CD4-positive, CD25-positive, alpha-beta regulatory T cell (primary cell): ENCODE data around the gene UNC80. TPM values are rescaled to one million over a fixed set of nuclear protein-coding genes. Genes with fewer than 3 reads are reported as not detected.

Experiments
- ATAC-seq, 2 donors: fragments of 150-1000 bp; cut with Tn5 transposase; one replicate each; pipeline ENCODE4 v1.10.0; 2021; ENCODE audit warnings: low read depth in 2 of 2, moderate number of reproducible peaks in 2 of 2, moderate library complexity in 1 of 2
- DNase-seq, 3 donors: peaks; one replicate each; pipeline versions ENCODE4 v3.0.0 to v3.0.0-alpha.2; 2012 to 2022; ENCODE audit warnings: mixed read lengths in 1 of 3
- H3K27ac ChIP-seq: one replicate; pipeline ENCODE4 v1.7.0; 2013; ENCODE audit warnings: mild to moderate bottlenecking, low read length; ENCODE audit not compliant: insufficient read depth, poor library complexity, severe bottlenecking
- H3K27me3 ChIP-seq: one replicate; pipeline ENCODE4 v1.7.0; 2013; ENCODE audit warnings: low read length; ENCODE audit not compliant: control insufficient read depth, insufficient read depth
- H3K36me3 ChIP-seq: one replicate; pipeline ENCODE4 v1.7.0; 2013; ENCODE audit warnings: mild to moderate bottlenecking, low read length, moderate library complexity; ENCODE audit not compliant: control insufficient read depth, insufficient read depth
- H3K4me1 ChIP-seq: 2 replicates; pipeline ENCODE4 v1.7.0; 2013; ENCODE audit warnings: mild to moderate bottlenecking, low read length; ENCODE audit not compliant: insufficient read depth, control insufficient read depth, poor library complexity, severe bottlenecking
- H3K4me3 ChIP-seq: one replicate; pipeline ENCODE4 v1.7.0; 2013; ENCODE audit warnings: low read depth, mild to moderate bottlenecking, low read length, moderate library complexity
- H3K9me3 ChIP-seq, 2 experiments: 1 replicate in 1 of 2; 2 replicates in 1 of 2; pipeline ENCODE4 v1.7.0; 2013; ENCODE audit warnings: low read length in 2 of 2, mild to moderate bottlenecking in 1 of 2, moderate library complexity in 1 of 2; ENCODE audit not compliant: control insufficient read depth in 2 of 2
- H3K27ac Mint-ChIP-seq, 3 donors: one replicate each; pipeline ENCODE4 v1.8.0; 2020 to 2022; ENCODE audit warnings: mild to moderate bottlenecking in 3 of 3, mixed read lengths in 3 of 3, moderate library complexity in 2 of 3
- H3K27me3 Mint-ChIP-seq: one replicate; pipeline ENCODE4 v1.8.0; 2022; ENCODE audit warnings: mild to moderate bottlenecking, mixed read lengths
- H3K36me3 Mint-ChIP-seq: one replicate; pipeline ENCODE4 v1.8.0; 2020; ENCODE audit warnings: mixed read lengths
- H3K4me1 Mint-ChIP-seq, 4 donors: one replicate each; pipeline ENCODE4 v1.8.0; 2020 to 2022; ENCODE audit warnings: mixed read lengths in 4 of 4, mild to moderate bottlenecking in 1 of 4
- H3K4me3 Mint-ChIP-seq, 4 donors: one replicate each; pipeline ENCODE4 v1.8.0; 2020 to 2022; ENCODE audit warnings: mild to moderate bottlenecking in 4 of 4, mixed read lengths in 4 of 4, moderate library complexity in 3 of 4
- H3K9me3 Mint-ChIP-seq, 7 donors: one replicate each; pipeline ENCODE4 v1.8.0; 2020 to 2022; ENCODE audit warnings: mixed read lengths in 7 of 7, mild to moderate bottlenecking in 3 of 7, moderate library complexity in 2 of 7
- polyA plus RNA-seq, 4 donors: library from polyadenylated mRNA; unstranded; fragments of 300-500 nt; fragmentation: Illumina TruSeq; gene quantifications; one replicate each; pipeline ENCODE4 v1.2.3, GENCODE V29; 2021
- total RNA-seq: library from RNA; stranded (reverse); gene quantifications from one replicate; pipeline ENCODE4 v1.2.3, GENCODE V29; 2022

UNC80 gene
- total and polyA plus RNA-seq, 5 donors from 2014 or later = not detected

GRCh38 chr2:209976698-209977385, 205.2 kb downstream of the UNC80 start:
- DNase-seq = no peak
- ATAC-seq = no peak
- Mint-ChIP-seq H3K4me1 (no peaks in the 10 kb centered on the region), H3K27ac (no peak overlapping the region), H3K9me3 (no peaks in the 10 kb centered on the region), H3K27me3 (peaks cover 29% of the 10 kb centered on the region), H3K36me3 (no peaks in the 10 kb centered on the region), H3K4me3 (no peak overlapping the region)
- H3K4me3 ChIP-seq = no peak overlapping the region
- H3K9me3 ChIP-seq = no peaks in the 10 kb centered on the region
- H3K27me3 ChIP-seq = peaks cover 10% of the 10 kb centered on the region
- no peaks in the 10 kb centered on the region for H3K4me1 ChIP-seq
- no peak overlapping the region for H3K27ac ChIP-seq
- H3K36me3 ChIP-seq = no peaks in the 10 kb centered on the region

GRCh38 chr2:209977386-209978239, 206.0 kb downstream of the UNC80 start:
- H3K4me3 Mint-ChIP-seq = no peak overlapping the region
- no peaks in the 10 kb centered on the region for H3K9me3 ChIP-seq
- no peaks in the 10 kb centered on the region for H3K36me3 ChIP-seq
- peak in 2 of 3 donors; percentile 51 to 56 for DNase-seq
- H3K9me3 Mint-ChIP-seq = no peaks in the 10 kb centered on the region
- H3K27ac Mint-ChIP-seq = no peak overlapping the region
- peaks cover 32% of the 10 kb centered on the region for H3K27me3 Mint-ChIP-seq
- H3K4me1 Mint-ChIP-seq = no peaks in the 10 kb centered on the region
- H3K27me3 ChIP-seq = peaks cover 10% of the 10 kb centered on the region
- no peaks in the 10 kb centered on the region for H3K36me3 Mint-ChIP-seq
- no peak for ATAC-seq
- no peak overlapping the region for H3K4me3 ChIP-seq
- no peaks in the 10 kb centered on the region for H3K4me1 ChIP-seq
- H3K27ac ChIP-seq = no peak overlapping the region

- H3K4me3 ChIP-seq = no peak overlapping the region
- Mint-ChIP-seq H3K9me3 (no peaks in the 10 kb centered on the region), H3K27ac (no peak overlapping the region), H3K27me3 (peaks cover 65% of the 10 kb centered on the region), H3K36me3 (no peaks in the 10 kb centered on the region), H3K4me3 (no peak overlapping the region), H3K4me1 (no peaks in the 10 kb centered on the region)
- no peak for DNase-seq
- no peaks in the 10 kb centered on the region for H3K4me1 ChIP-seq
- no peaks in the 10 kb centered on the region for H3K36me3 ChIP-seq
- H3K27ac ChIP-seq = no peak overlapping the region
- H3K9me3 ChIP-seq = no peaks in the 10 kb centered on the region
- no peak for ATAC-seq
- peaks cover 38% of the 10 kb centered on the region for H3K27me3 ChIP-seq
Measured at GRCh38 chr2:209984291-209984690, 212.7 kb downstream of the UNC80 start.

- no peaks in the 10 kb centered on the region for H3K9me3 ChIP-seq
- no peaks in the 10 kb centered on the region for H3K4me1 ChIP-seq
- no peak for DNase-seq
- Mint-ChIP-seq H3K4me1 (no peaks in the 10 kb centered on the region), H3K27ac (no peak overlapping the region), H3K36me3 (no peaks in the 10 kb centered on the region), H3K9me3 (no peaks in the 10 kb centered on the region), H3K27me3 (peaks cover 68% of the 10 kb centered on the region), H3K4me3 (no peak overlapping the region)
- no peak overlapping the region for H3K4me3 ChIP-seq
- H3K27ac ChIP-seq = no peak overlapping the region
- no peak for ATAC-seq
- peaks cover 48% of the 10 kb centered on the region for H3K27me3 ChIP-seq
- H3K36me3 ChIP-seq = no peaks in the 10 kb centered on the region
Measured at GRCh38 chr2:209985874-209986273, 214.2 kb downstream of the UNC80 start.

- DNase-seq = no peak
- H3K27me3 Mint-ChIP-seq = peaks cover 66% of the 10 kb centered on the region
- H3K36me3 ChIP-seq = no peaks in the 10 kb centered on the region
- H3K4me3 ChIP-seq = no peak overlapping the region
- H3K27ac Mint-ChIP-seq = no peak overlapping the region
- H3K4me1 Mint-ChIP-seq = no peaks in the 10 kb centered on the region
- H3K9me3 Mint-ChIP-seq = no peaks in the 10 kb centered on the region
- H3K36me3 Mint-ChIP-seq = no peaks in the 10 kb centered on the region
- H3K9me3 ChIP-seq = no peaks in the 10 kb centered on the region
- H3K4me3 Mint-ChIP-seq = no peak overlapping the region
- no peak overlapping the region for H3K27ac ChIP-seq
- no peak for ATAC-seq
- H3K27me3 ChIP-seq = peaks cover 48% of the 10 kb centered on the region
- no peaks in the 10 kb centered on the region for H3K4me1 ChIP-seq
Measured at GRCh38 chr2:209986415-209986814, 214.8 kb downstream of the UNC80 start.

GRCh38 chr2:209988010-209988409, 216.4 kb downstream of the UNC80 start:
- H3K4me3 ChIP-seq = no peak overlapping the region
- H3K27ac ChIP-seq = no peak overlapping the region
- Mint-ChIP-seq H3K27ac (no peak overlapping the region), H3K27me3 (peaks cover 67% of the 10 kb centered on the region), H3K36me3 (no peaks in the 10 kb centered on the region), H3K4me1 (no peaks in the 10 kb centered on the region), H3K4me3 (no peak overlapping the region), H3K9me3 (no peaks in the 10 kb centered on the region)
- ATAC-seq = no peak
- H3K27me3 ChIP-seq = peaks cover 50% of the 10 kb centered on the region
- no peaks in the 10 kb centered on the region for H3K9me3 ChIP-seq
- H3K4me1 ChIP-seq = no peaks in the 10 kb centered on the region
- DNase-seq = no peak
- no peaks in the 10 kb centered on the region for H3K36me3 ChIP-seq

- peaks cover 33% of the 10 kb centered on the region for H3K27me3 ChIP-seq
- H3K9me3 ChIP-seq = no peaks in the 10 kb centered on the region
- Mint-ChIP-seq H3K27ac (no peak overlapping the region), H3K27me3 (peaks cover 60% of the 10 kb centered on the region), H3K4me3 (no peak overlapping the region), H3K9me3 (no peaks in the 10 kb centered on the region), H3K36me3 (no peaks in the 10 kb centered on the region), H3K4me1 (no peaks in the 10 kb centered on the region)
- no peak overlapping the region for H3K27ac ChIP-seq
- ATAC-seq (no peak), DNase-seq (no peak)
- H3K4me1 ChIP-seq = no peaks in the 10 kb centered on the region
- no peaks in the 10 kb centered on the region for H3K36me3 ChIP-seq
- H3K4me3 ChIP-seq = no peak overlapping the region
Measured at GRCh38 chr2:209990838-209991237, 219.2 kb downstream of the UNC80 start.
